GM18520 (cell line): ENCODE data around the gene METTL14.

Source experiments
- ATAC-seq: cut with Tn5 transposase; IDR thresholded peaks from one replicate; pipeline ENCODE4 v1.9.1; 2021; ENCODE audit not compliant: unreplicated experiment

The METTL14 gene

GRCh38 chr4:118756958-118757357 is 71.8 kb downstream of the METTL14 start:
- no peak for ATAC-seq

GRCh38 chr4:118757761-118758251 is 72.6 kb downstream of the METTL14 start:
- no peak for ATAC-seq

GRCh38 chr4:118758293-118758692 is 73.1 kb downstream of the METTL14 start:
- no peak for ATAC-seq

- no peak for ATAC-seq
These were observed 74.3 kb downstream of the METTL14 start for GRCh38 chr4:118759481-118759880.

GRCh38 chr4:118760092-118760491 is 74.9 kb downstream of the METTL14 start:
- ATAC-seq: peak; percentile 9

GRCh38 chr4:118760493-118760892 is 75.3 kb downstream of the METTL14 start:
- peak; percentile 99 for ATAC-seq

GRCh38 chr4:118761397-118762016 is 76.3 kb downstream of the METTL14 start:
- no peak for ATAC-seq

GRCh38 chr4:118762155-118762554 is 77.0 kb downstream of the METTL14 start:
- no peak for ATAC-seq

GRCh38 chr4:118762730-118763477 is 77.7 kb downstream of the METTL14 start:
- ATAC-seq: no peak
